ENCODE results near the gene CUBN. TPM values are rescaled to one million over a fixed set of nuclear protein-coding genes. Genes with fewer than 3 reads are reported as not detected.

The CUBN gene
- total and polyA plus RNA-seq, 9 of the 15 experiments (the other 6 are each of a cell fraction or from before 2014, with no cell fraction given): 0.04 to 0.33 (median 0.09) TPM

GRCh38 chr10:17066807-17067206, 62.8 kb downstream of the CUBN start:
- no peak for ATAC-seq
- no peak for FAIRE-seq
- CTCF ChIA-PET (ENCODE audit: low intra/inter-chr PET ratio): no interaction called here

DNA sequence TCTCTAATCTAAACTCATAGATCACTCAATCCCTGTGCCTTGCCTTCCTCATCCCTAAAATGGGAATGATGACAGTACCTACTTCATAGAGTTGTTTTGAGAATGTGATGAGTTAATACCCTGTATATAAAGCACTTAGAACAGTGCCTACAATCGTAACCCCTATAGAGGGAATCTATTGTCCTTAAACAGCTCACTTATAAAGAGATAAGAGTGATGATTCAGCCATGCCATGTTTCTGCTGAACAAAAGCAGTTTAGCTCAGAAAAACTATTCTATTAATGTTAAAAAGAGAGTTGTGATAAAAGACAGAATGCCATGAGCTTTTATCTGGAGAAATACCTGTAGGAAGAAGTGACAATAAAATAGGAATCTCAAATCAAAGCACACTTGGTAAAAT, 63.6 kb downstream of the CUBN start:
- DNase-seq (ENCODE audit: extremely low read depth in 1 of 4, low spot score in 3 of 4): no peak
- BruUV-seq (replicated peaks): no TSS peak
- no peaks in the 10 kb centered on the region for H3K79me2 ChIP-seq (ENCODE audit: control insufficient read depth, insufficient read depth, low read length)
- no peaks in the 10 kb centered on the region for H3K27me3 ChIP-seq (ENCODE audit: control insufficient read depth in 2 of 2, insufficient read depth in 2 of 2, low read length in 2 of 2)
- H3K4me3 ChIP-seq: no peak overlapping the region
- ATAC-seq: no peak
- no peaks in the 10 kb centered on the region for H3K9me3 ChIP-seq (replicated peaks; ENCODE audit: control insufficient read depth, insufficient read depth, low read depth, low read length)
- H3K9me1 ChIP-seq (ENCODE audit: control insufficient read depth, insufficient read depth, low read length): no peaks in the 10 kb centered on the region
- no peak for FAIRE-seq
- no peak overlapping the region for H3K4me2 ChIP-seq (ENCODE audit: insufficient read depth, low read length)
- CTCF ChIA-PET (ENCODE audit: low intra/inter-chr PET ratio): no interaction called here
- in situ Hi-C loops (cut with MboI) (no loop called here), intact Hi-C loops (cut with micrococcal nuclease) (no loop called here)
- POLR2A ChIA-PET: no interaction called here
- H3K9ac ChIP-seq (ENCODE audit: insufficient read depth in 1 of 2, low read depth in 2 of 2, low read length in 2 of 2): no peak overlapping the region
- no peak overlapping the region for H2AFZ ChIP-seq (ENCODE audit: low read depth, low read length)
- H3K27ac ChIP-seq (ENCODE audit: extremely low read depth, low read depth, low read length): no peak overlapping the region
- H3K36me3 ChIP-seq (ENCODE audit: control insufficient read depth, insufficient read depth, low read length): no peaks in the 10 kb centered on the region
- H4K20me1 ChIP-seq (replicated peaks; ENCODE audit: control insufficient read depth, insufficient read depth, low read length): no peaks in the 10 kb centered on the region
- WGBS (ENCODE audit: insufficient coverage, low coverage, missing lambda C conversion rate): 7% methylated on average over 1 of the region's 1 CpG
- H3K4me1 ChIP-seq (replicated peaks in 1 of 2; ENCODE audit: control insufficient read depth in 2 of 2, insufficient read depth in 2 of 2, low read length in 2 of 2): no peaks in the 10 kb centered on the region; a peak in 2 of 5 replicates
- TF ChIP-seq FOSL1 (tag; conservative IDR thresholded peaks at IDR 0.05) (peak; percentile 57; the same call in 1 of the 2 replicates), NFXL1 (CRISPR knock-in tag; IDR thresholded peaks at IDR 0.05) (no peak), ZBTB11 (CRISPR knock-in tag; IDR thresholded peaks at IDR 0.05) (no peak), DNMT1 (IDR thresholded peaks at IDR 0.05) (no peak), SAP30 (IDR thresholded peaks at IDR 0.05; ENCODE audit: borderline replicate concordance, insufficient read depth, low read depth, low read length, poor library complexity, severe bottlenecking) (no peak), JUND (IDR thresholded peaks at IDR 0.05; ENCODE audit: borderline replicate concordance, low read depth, low read length) (0 out of 2 replicates have a peak, but pooled peaks have one; percentile 3), JUND (tag; IDR thresholded peaks at IDR 0.05; ENCODE audit: borderline replicate concordance, low read depth, low read length) (no peak), TBP (optimal IDR thresholded peaks at IDR 0.05; ENCODE audit: low read depth, low read length) (no peak), TAF1 (IDR thresholded peaks at IDR 0.05; ENCODE audit: control insufficient read depth, extremely low read depth, insufficient read depth, low read length, severe bottlenecking) (no peak), RBM15 (IDR thresholded peaks at IDR 0.05; ENCODE audit: insufficient read depth, low read length) (no peak), ZNF75A (CRISPR knock-in tag; IDR thresholded peaks at IDR 0.05) (no peak)

More at GRCh38 chr10:17066807-17067206, 62.8 kb downstream of the CUBN start:
- H4K20me1 ChIP-seq (replicated peaks; ENCODE audit: control insufficient read depth, insufficient read depth, low read length): no peaks in the 10 kb centered on the region
- no TSS peak for BruUV-seq (replicated peaks)
- no peak for DNase-seq (ENCODE audit: extremely low read depth in 1 of 4, low spot score in 3 of 4)
- TF ChIP-seq XRCC5 (IDR thresholded peaks at IDR 0.05; ENCODE audit: low read depth, low read length) (no peak), ETV6 (IDR thresholded peaks at IDR 0.05; ENCODE audit: borderline replicate concordance in 1 of 2, low read depth in 2 of 2, low read length in 1 of 2) (no peak), ETV6 (CRISPR knock-in tag; IDR thresholded peaks at IDR 0.05; ENCODE audit: borderline replicate concordance) (no peak), ZNF232 (CRISPR knock-in tag; IDR thresholded peaks at IDR 0.05) (no peak), PURB (CRISPR knock-in tag; IDR thresholded peaks at IDR 0.05; ENCODE audit: low read depth) (no peak)
- H3K4me1 ChIP-seq (replicated peaks in 1 of 2; ENCODE audit: control insufficient read depth in 2 of 2, insufficient read depth in 2 of 2, low read length in 2 of 2): no peaks in the 10 kb centered on the region; a peak in 1 of 5 replicates
- no peak overlapping the region for H2AFZ ChIP-seq (ENCODE audit: low read depth, low read length)
- H3K9me3 ChIP-seq (replicated peaks; ENCODE audit: control insufficient read depth, insufficient read depth, low read depth, low read length): no peaks in the 10 kb centered on the region
- intact Hi-C loops (cut with micrococcal nuclease): no loop called here
- no peaks in the 10 kb centered on the region for H3K27me3 ChIP-seq (ENCODE audit: control insufficient read depth in 2 of 2, insufficient read depth in 2 of 2, low read length in 2 of 2)
- in situ Hi-C loops (cut with MboI): no loop called here
- no peaks in the 10 kb centered on the region for H3K36me3 ChIP-seq (ENCODE audit: control insufficient read depth, insufficient read depth, low read length)
- no peaks in the 10 kb centered on the region for H3K9me1 ChIP-seq (ENCODE audit: control insufficient read depth, insufficient read depth, low read length)
- POLR2A ChIA-PET: interaction anchor here (0.8 kb wide), 1 partner anchor 19 kb away, joined by 3 read pairs; no protein-coding TSS in a partner anchor
- no peaks in the 10 kb centered on the region for H3K79me2 ChIP-seq (ENCODE audit: control insufficient read depth, insufficient read depth, low read length)
- H3K4me3 ChIP-seq: no peak overlapping the region
- H3K9ac ChIP-seq (ENCODE audit: insufficient read depth in 1 of 2, low read depth in 2 of 2, low read length in 2 of 2): no peak overlapping the region
- no peak overlapping the region for H3K27ac ChIP-seq (ENCODE audit: extremely low read depth, low read depth, low read length)
- H3K4me2 ChIP-seq (ENCODE audit: insufficient read depth, low read length): no peak overlapping the region
- WGBS (ENCODE audit: insufficient coverage, low coverage, missing lambda C conversion rate): 58% methylated on average over 3 of the region's 3 CpGs

All from K562 (cell line).